NCI-H2107 treated with DMSO at 0.1 percent for 48 hours (cell line): ENCODE measurements around the gene ERCC6.

ENCODE experiments used
- DNase-seq: peaks from one replicate; lab custom pipeline; 2025; ENCODE audit not compliant: unreplicated experiment; lab: John Stamatoyannopoulos, UW

Gene ERCC6

GRCh38 chr10:49549640-49550346, 10.9 kb upstream of the ERCC6 start:
- no peak for DNase-seq

- no peak for DNase-seq
Observed at GRCh38 chr10:49543604-49544003, 4.7 kb upstream of the ERCC6 start.

GRCh38 chr10:49542353-49542752, 3.4 kb upstream of the ERCC6 start:
- DNase-seq: no peak

GRCh38 chr10:49541762-49542161, 2.8 kb upstream of the ERCC6 start:
- DNase-seq: no peak

GRCh38 chr10:49540056-49540797, 1.3 kb upstream of the ERCC6 start:
- DNase-seq: no peak

GRCh38 chr10:49539320-49539885, 482 bp upstream of the ERCC6 start:
- no peak for DNase-seq

- DNase-seq: no peak
Observed at GRCh38 chr10:49534670-49535381, 4.1 kb downstream of the ERCC6 start.

- no peak for DNase-seq
Observed at GRCh38 chr10:49532461-49532860, 6.5 kb downstream of the ERCC6 start.

GRCh38 chr10:49528977-49529506, 9.9 kb downstream of the ERCC6 start:
- no peak for DNase-seq

- no peak for DNase-seq
Observed at GRCh38 chr10:49527850-49528249, 11.1 kb downstream of the ERCC6 start.

- no peak for DNase-seq
Observed at GRCh38 chr10:49527061-49527460, 11.9 kb downstream of the ERCC6 start.

- no peak for DNase-seq
Observed at GRCh38 chr10:49526619-49527018, 12.3 kb downstream of the ERCC6 start.

- no peak for DNase-seq
Observed at GRCh38 chr10:49524496-49524895, 14.4 kb downstream of the ERCC6 start.

- DNase-seq: no peak
Observed at GRCh38 chr10:49523301-49523700, 15.6 kb downstream of the ERCC6 start.

- no peak for DNase-seq
Observed at GRCh38 chr10:49521062-49521461, 17.9 kb downstream of the ERCC6 start.

GRCh38 chr10:49520122-49520775, 18.7 kb downstream of the ERCC6 start:
- DNase-seq: no peak

GRCh38 chr10:49519717-49520116, 19.2 kb downstream of the ERCC6 start:
- peak; percentile 24 for DNase-seq

- DNase-seq: peak; percentile 2
Observed at GRCh38 chr10:49518982-49519578, 19.8 kb downstream of the ERCC6 start.

- no peak for DNase-seq
Observed at GRCh38 chr10:49518566-49518965, 20.4 kb downstream of the ERCC6 start.

- DNase-seq: no peak
Observed at GRCh38 chr10:49516216-49516970, 22.5 kb downstream of the ERCC6 start.
